NCI-H2196 (cell line): ENCODE data around the gene COLQ.
"Not testable (repeated sequence)": the region's sequence is repeated elsewhere in the genome, so short reads cannot be mapped to it uniquely, and the experiment has no call there.

Experiments used
- DNase-seq: peaks from one replicate; lab custom pipeline; 2025; ENCODE audit not compliant: unreplicated experiment; lab: John Stamatoyannopoulos, UW

COLQ gene

DNA sequence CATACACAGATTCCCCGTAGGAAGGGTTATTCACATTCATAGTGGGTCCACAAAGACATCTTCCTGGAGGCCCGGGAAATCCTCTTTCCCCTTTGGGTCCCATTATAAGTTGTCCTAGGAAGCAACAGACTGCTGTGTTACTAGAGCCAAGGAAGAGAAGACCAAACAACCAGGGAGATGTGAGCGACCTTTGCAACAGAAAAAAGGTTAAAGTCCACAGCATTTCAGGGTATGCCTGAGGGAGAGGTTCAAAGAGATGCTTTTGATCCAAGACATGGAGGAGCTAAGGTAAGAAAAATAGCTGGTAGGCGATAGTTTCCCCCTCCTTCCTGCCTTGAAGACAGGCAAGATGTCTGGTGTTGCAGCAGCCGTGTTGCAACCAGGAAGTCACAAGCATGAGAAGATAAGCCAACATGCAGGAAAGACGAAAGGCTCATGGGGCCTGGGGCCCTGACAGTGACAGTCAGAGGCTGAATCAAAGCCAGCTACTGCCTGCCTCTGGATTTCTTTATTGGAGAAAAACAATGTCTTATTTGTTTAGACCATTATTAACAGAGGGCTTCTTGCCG lies 63.2 kb downstream of the COLQ start:
- no peak for DNase-seq

DNA sequence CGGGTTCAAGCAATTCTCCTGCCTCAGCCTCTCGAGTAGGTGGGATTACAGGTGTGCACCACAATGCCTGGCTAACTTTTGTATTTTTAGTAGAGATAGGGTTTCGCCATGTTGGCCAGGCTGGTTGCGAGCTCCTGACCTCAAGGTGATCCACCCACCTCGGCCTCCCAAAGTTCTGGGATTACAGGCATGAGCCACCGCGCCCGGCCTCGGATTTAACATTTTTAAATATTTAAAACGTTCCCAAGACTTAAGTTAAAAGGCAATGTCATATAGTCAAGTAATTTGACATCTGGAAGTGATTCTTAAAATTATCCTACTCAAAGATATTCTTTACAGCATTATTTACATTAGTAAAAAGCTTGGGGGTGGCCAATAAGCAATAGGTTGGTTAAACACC lies 64.6 kb downstream of the COLQ start:
- not testable (repeated sequence) for DNase-seq

DNA sequence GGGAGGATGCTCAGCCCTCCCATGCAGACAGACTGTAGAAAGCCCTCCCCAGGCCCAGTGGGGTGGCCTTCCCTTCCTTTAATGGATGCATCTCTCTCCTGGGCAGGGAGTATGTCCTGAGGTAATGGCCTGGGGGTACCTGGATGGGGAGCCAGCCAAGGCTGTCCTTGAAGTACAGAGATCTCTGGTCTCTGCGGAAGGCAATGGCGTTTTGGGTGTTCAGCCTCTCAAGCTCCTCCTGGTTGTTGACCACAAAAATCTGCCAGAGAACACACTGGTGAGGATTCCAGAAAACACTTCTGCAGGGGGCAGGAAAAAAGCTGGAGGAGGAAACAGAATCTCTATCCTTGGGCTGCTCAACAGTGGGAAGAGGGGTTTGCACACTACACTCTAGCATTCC lies 65.2 kb downstream of the COLQ start:
- DNase-seq: no peak

DNA sequence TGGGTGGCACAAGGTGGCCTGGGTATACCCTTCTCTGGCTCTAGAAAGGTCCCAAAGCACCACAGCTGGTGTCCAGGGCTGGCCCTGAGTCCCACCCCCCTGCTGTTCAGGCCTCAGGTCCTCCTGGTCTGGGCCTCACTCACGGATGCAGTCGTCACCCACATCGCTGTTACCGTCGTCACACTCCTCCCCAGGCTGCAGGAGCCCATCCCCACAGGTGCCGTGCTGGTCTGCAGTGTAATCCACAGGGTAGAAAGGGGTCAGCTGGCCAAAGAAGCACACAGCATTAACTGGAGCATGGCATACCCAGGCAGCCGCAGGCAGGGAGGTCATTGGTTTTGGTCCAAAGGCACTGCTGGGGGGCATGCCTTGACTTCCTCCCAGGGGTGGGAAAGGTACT lies 65.8 kb downstream of the COLQ start:
- DNase-seq: no peak

DNA sequence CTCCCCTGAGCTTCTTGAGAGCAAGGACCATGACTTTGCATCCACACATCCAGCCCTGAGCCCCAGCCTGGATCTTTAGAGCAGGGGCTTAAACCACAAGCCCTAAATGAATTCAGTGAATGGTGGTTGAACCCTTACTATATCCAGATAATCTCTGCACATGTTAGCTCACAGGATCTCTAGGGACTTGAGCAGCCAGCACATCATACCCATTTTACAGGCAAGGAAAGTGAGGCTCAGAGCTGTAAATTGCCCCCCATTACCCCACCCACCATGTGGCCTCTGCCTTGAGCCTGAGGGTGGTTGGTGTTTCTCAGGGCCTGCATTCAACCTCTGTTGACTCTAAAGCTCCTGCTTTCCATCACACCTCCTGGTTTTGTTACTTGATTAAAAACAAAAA lies 66.5 kb downstream of the COLQ start:
- DNase-seq: no peak

DNA sequence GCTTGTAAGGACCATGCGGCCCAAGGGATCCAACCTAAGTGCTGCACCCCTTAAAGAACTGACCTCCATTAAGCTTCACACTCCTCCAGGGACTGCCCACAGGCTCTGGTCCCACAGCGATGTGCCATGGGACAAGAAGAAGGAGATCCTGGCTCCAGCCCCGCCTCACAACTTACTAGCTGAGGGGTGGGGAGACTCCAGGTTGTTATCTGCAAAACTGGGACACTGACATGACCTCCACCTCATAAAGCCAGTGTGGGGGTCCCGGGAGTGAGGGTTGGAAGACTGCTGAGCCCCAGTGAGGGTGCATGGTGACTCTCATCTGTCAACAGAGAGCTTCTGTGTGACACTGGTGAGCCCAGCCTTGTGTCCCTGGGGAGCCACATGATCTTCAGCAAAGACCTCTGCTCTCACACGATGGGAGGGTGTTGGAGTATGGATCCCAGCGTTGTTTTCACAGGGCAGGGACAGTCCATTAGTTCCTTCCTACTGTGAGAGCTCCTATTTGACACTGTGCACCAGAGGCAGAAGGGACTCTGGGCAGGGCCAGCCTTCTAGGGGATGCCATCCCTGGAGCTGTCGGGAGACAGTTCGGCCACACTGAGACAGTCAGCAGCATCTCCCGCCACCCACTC lies 67.4 kb downstream of the COLQ start:
- DNase-seq: no peak

DNA sequence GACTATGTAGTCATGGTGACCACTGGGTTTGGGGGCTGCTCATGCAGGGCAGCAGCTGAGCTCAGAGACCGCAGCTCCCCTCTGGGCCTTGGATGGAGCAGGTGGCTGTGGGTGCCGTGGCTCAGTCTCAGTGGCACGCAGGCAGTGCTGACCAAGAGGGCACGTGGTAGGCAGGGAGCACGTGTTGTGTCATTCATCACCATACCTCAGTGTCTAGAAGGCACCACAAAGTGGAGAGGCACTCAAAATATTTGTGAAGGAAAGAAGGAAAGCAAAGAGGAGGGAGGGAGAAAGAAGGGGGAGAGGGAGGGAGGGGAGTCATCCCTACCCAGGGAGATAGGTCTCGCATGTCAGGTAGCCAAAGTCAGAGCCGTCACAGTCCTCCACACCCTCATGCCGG lies 68.0 kb downstream of the COLQ start:
- no peak for DNase-seq

DNA sequence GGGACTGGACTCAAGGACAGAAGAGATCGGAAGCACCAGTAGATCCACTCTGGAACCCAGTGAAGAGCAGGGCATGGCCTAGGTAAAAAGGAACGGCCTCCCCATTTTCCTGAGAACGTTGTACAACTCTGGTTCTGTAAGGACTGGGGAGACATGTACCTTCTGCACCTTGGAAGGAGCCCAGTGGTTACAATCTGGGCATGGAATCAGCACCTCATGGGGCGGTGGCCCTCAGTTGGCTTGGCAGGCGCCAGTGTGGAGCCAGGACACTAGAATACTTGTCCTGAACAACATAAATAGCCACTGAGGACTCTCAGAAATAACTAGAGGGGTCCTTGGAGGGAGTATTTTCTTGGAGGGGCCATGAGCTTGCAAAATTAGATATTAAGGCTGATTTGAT lies 68.5 kb downstream of the COLQ start:
- DNase-seq: no peak

DNA sequence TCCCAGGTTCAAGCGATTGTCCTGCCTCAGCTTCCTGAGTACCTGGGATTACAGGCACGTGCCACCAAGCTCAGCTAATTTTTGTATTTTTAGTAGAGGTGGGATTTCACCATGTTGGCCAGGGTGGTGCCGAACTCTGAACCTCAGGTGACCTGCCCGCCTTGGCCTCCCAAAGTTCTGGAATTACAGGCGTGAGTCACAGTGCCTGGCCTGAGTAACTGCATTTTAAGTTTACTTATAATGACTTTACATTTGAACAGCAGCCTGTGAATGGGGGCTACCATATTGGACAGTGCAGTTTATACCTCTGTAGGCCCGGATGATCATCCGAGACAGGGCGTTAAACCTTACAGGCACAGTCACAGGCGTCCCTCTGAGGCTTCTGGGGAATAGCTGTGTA lies 69.3 kb downstream of the COLQ start:
- DNase-seq: no peak

DNA sequence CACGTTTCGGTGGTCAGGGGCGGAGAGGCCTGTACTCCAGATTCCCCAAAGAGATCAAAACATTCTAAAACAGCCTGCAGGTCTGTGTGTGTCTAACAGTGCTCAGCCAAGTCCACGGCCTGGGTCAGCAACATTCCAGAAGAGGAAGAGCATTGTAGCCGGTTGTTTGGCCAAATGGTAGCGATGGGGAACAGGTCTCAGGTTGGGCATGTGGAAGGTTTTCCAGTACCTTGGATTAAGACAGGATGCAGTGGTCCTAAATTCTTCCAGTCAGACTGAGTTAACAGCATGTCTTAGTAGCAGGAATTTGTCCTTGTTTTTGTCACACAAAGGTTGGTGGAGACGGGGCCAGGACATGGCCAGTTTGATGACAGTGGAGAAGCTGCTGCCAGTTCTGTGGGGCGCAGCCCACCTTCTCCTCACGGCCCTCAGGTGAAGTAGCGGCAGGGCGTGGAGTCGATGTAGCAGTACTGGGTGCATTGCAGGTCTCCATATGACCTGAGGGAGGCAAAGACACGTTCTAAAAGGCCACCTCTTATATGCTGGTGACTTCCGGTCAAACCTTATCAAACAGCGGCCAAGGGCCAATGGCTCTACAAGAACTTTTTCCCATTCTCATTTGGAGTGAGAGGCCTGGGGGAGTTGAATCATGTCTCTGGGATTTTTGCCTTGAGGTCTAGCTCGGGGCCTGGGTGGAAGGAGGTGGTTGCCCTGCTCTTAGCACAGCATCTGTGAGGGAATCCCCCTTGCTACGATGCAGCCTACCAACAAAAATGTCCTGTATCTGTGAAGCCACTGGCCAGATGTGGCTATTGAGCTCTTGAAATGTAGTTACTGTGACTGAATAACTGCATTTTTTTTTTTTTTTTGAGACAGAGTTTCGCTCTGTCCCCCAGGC lies 70.0 kb downstream of the COLQ start:
- no peak for DNase-seq

DNA sequence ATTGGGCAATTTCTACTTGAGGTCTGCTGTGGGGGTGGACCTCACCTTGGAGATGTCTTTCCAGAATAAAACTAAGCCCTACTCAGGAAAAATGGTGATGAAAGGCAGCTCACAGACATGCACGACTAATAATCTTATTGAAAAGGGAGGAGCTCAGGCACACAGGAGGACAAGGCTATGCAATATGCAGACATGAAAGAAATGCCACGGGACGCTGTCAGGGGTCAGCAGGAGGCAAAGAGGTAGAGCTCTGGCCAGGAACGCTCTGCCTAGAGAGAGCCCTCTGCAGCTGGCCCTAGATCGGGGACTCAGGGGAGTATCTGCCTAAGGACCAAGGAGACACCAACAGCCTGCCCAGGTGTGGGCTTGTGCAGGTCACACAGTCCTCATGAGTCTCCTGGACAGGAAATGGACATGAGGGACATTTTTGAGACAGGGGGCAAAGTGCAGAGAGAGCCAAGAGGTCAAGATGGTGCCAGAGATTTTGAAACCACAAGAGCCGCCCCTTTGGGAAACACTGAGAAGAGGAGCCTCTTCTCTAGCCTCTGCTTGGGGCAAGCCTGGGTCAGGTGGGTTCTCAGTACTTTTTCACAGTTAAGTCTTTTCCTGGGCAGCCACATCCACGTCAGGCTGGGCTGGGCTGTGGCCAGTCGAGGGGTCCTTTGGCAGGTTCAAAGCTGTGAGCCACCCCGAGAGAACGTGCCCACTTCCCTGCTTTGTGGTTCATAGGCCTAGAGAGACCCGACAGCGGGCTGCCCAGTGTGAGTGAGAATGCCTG lies 70.9 kb downstream of the COLQ start:
- no peak for DNase-seq

DNA sequence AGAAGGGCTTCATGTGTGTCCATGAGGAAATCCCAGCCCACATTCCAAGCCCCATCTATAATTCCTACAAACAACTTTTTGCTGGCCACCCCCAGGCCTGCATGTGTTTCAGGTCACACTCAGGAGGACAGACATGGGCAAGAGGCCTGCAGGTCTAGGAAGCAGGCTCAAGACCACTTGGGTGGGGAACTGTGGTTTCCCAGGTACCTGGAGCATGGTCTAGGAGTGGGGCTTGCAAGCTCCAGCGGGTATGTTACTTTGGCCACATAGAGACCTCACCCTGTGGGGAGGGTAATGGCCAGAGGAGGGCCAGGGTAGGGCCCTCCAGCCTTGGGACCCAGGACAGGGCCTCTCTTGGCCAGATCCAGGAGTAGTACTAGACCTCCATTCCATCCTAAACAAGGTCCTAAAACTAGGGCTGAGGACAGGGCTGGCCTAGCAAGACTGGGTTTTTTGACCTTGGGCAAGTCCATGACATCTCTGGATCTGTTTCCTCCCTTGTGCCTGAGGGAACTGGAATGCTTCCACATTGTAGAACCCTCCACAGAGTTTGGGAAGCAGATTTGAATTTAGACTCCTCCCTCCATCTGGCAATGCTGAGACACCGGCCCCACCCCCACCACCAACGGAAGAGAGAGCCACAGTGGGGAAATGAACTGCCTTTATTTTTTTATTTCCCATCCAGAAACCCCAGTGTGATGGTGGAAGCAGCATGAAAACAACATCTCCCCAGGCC lies 71.8 kb downstream of the COLQ start:
- DNase-seq: no peak

DNA sequence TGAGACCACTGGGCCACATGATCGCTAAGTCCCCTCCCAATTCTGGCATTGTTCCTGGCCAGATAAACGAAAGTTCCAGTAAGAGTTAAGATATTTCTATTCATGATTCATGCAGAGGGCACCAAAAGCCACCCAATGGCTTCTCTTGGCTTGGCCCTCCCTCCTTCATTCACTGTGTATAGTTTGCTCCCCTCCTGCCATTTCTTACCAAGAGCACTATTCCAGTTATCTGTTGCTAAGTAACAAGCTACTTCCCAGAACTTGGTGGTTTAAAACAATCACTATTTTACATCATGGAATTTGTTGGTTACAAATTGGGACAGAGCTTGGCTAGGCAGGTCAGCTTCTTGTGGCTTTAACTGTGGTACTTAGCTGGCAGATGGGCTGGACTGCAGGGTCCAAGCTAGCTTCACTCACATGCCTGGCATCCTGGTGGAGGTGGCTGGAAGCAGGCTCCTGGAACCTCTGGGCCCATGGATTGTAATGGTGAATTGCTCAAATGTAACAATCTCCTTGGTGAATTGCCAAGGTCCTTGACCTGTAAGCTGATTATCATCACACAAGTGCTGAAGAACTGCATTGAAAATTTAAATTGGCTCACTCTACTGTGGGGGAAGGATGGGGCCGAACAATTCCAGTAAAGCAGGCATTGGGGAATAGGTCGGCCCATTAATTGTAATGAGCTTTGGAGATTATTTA lies 77.5 kb downstream of the COLQ start:
- peak; percentile 11 for DNase-seq

DNA sequence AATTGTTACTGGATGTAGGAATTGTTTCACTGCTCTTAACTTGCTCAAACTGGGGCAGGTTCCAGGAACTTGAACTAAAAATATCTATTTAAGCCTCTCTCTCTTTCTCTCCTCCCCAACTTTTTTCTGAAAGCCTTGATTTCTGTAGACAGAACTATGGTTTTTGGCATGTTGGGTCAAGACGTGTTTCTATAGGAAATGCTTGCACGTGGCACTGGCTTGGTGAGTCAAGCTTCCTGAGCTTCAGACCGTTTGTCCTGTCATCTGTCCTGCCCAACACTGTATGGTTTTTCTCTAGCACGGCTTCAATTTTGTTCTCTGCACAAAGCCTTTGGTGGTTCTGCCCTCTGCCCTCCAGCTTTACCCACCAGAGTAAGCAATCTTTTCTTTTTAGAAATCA lies 80.6 kb downstream of the COLQ start:
- DNase-seq: no peak

DNA sequence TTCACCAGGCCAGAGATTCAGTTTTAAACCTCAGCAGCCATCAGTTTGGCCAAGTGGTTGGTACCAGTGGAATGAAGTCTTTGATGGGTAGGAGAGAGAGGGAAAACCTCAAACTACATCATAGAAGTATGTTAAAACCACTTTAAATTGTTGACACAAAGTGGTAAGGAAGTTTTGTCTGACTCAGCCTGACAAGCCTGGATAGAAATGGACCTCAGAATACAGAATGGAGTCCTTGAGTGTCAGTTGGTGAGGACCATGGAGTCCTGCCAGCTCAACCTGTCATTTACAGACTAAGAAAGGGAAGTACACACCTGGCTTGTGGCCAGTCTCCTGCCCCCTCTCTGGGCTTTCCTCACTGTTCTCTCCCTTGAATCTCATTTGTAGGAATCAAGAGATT lies 82.0 kb downstream of the COLQ start:
- DNase-seq: no peak

DNA sequence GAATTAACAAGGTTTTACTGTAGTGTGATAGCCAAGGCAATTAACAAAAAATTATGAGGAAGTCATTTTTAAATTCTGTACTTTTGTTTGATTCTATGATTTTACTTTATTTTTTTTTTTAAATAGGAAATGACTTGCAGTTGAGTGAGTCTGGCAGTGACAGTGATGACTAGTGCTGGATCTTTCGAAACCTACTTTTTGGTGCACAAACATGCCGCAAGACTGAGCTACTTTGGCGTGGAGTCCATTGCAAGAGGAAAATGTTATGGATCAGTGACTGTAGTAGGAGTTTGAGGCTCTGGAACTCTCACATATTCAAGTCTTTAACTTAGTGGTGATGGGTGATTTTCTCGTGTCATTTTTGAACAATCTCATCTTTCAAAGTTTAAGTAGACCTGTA lies 82.5 kb downstream of the COLQ start:
- DNase-seq: no peak

DNA sequence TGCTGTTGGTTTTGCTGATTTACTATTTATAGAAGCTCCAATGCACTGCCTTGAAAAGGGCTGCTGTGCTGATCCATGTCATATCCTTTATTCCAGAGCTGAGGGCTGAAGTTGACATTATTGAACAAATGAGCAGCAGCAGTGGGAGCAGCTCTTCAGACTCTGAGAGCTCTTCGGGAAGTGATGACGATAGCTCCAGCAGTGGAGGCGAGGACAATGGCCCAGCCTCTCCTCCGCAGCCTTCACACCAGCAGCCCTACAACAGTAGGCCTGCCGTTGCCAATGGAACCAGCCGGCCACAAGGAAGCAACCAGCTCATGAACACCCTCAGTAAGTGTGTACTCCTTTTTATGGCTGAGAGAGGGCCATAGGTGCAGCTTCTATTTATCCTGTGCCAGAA lies 85.3 kb downstream of the COLQ start:
- no peak for DNase-seq

DNA sequence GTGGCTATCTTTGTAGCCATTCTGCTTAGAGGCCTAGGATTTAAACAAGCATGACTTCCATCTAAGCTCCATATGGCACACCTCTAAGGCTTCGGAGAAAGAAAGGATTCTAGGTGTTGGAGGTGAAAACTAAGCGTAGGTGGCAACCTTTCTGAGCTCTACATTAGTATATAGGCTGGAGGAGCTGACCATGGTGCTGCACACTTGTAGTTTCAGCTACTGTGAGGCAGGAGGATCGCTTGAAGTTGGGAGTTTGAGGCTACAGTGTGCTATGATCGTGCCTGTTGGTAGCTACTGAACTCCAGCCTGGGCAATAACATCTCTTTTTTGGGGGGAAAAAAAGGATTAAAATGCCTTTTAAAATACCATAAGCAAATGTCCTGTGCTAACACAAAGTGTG lies 86.8 kb downstream of the COLQ start:
- no peak for DNase-seq

DNA sequence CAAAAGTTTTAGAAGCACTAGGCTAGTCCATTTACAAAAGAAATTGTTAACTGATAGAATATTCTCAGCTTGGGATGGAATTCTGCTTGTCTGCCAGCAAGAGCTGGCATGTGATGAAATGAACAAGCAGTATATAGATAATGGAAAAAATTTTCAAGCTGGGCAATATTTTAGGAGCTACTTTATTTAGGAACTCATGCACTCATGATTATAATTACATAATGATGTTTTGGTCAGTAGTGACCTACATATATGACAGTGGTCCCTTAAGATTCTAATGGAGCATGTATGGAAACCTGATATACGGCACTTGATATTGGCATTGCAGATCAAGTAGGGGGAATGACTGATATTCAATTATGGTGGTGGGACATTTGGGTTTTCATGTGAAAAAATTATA lies 88.0 kb downstream of the COLQ start:
- no peak for DNase-seq

DNA sequence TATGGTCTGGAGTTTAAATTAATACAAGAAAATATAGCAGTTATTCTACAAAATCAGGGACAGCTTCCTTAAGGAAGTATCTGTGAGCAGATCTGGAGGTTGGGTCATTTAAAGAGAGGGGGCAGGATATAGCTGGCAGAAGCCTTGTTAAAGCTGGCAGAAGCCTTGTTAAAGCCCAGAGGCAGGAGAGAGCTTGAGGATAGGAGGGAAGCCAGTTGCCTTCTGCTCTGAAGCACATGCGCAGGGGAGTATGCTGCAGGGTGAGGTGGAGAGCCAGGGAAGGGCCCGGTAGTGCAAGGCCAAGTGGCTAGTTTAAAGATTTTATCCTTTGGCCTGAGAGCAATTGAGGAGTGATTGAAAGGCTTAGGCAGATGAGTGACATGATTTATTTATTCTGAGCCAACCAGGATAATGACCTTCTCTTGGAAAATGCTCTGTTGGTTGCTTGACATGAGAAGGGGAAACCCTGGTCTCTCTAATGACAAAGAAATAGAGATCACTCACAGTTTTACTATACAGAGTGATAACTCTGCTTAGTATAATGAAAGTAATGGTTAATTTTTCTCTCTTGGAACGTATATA lies 90.2 kb downstream of the COLQ start:
- no peak for DNase-seq
